GM21619 (cell line): ENCODE results near the gene PPIE.

Experiments used
- ATAC-seq: cut with Tn5 transposase; IDR thresholded peaks from one replicate; pipeline ENCODE4 v1.9.1; 2021; ENCODE audit not compliant: unreplicated experiment

Gene PPIE

GRCh38 chr1:39800471-39800835, 61.8 kb downstream of the PPIE start:
- no peak for ATAC-seq

DNA sequence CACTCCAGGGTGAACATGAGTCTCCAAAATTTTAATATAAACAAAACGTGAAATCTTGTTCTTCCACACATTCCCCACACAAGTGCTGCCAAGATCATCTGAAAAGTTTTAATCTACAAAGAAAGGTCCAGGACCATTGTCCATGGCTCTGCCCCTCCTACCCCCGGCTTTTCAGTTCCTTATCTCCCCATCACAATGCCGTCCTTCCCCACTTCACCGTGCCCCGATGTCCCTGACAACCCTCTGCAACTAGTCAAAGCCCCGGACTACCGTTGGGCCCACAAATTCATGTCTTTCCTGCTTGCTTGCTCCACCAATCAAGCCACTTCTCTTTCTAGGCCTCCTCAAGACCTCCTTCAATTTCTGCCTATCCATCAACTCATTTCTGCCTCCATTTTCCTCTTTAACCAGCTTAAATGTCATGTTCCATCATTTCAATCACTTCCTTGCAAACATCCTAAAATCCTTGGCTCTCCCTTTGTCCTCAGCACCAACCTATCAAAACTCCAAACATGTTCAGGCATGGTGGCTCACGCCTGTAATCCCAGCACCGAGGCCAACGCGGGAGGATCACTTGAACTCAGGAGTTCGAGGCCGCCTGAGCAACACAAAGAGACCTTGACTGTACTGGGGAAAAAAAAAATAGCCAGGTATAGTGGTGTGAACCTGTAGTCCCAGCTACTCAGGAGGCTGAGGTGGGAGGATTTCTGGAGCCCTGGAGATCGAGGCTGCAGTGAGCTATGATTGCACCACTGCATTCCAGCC, 64.0 kb downstream of the PPIE start:
- ATAC-seq, result no peak

DNA sequence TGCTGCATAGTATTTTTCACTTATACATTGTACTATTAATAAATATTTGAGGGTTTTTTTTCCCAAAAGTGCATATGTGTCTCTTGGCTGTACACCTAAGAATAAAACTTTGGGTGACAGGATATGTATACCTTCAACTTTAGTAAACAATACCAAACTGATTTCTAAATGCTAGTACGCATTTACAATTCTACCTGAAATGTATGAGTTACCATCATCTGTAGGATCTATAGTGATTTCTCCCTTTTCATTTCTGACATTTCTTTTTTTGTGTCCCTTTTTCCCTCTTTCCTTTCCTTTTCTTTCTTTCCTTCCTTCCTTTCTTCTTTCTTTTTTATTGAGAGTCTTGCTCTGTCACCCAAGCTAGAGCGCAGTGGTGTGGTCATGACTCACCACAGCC, 66.7 kb downstream of the PPIE start:
- no peak for ATAC-seq

- ATAC-seq, result no peak
Measured at GRCh38 chr1:39808784-39809517, 70.3 kb downstream of the PPIE start.

DNA sequence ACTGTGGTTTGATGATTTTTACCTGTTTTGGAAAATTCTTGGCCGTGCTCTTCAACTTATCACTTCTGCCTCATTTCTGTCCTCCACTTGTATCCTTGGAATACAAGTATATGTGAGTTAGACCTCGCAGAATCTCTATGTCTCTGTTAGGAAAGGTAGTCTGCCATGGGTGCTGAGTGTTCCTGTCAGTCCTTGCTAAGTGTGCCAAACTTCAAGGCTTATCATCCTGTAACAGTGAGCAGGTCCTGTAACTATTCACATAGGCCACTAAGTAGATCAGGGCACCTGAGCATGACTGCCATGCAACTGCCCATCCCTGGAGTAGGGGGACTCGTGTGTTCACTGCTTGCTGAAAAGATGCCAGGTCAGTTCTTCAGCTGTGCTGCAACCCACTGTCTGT, 74.2 kb downstream of the PPIE start:
- no peak for ATAC-seq
